GM19023 (cell line): Measurements from ENCODE around the gene ZNF641.
"Not testable (repeated sequence)": the region's sequence is repeated elsewhere in the genome, so short reads cannot be mapped to it uniquely, and the experiment has no call there.

Experiments used
- ATAC-seq: cut with Tn5 transposase; IDR thresholded peaks from one replicate; pipeline ENCODE4 v1.9.1; 2021; ENCODE audit warnings: mild to moderate bottlenecking, moderate library complexity; ENCODE audit not compliant: unreplicated experiment

Gene ZNF641

DNA sequence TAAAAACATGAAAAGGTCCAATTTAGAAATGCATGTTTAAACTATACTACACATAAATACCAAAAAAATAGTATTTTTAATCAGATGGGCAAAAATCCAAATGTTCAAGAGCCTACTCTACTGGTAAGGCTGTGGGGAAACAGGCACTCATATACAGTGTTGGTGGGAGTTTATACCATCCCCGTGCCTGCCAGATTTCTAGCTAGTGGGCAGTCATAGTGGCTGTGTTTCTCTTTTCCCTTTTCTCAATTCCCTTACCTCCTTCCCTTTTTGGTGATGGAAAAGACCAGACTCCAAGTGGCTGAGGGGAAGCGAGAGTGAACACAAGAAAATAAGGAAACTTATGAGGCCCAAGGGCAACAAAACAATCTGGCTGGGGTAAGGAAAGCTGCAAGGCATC is 14.7 kb downstream of the ZNF641 start:
- no peak for ATAC-seq

- no peak for ATAC-seq
These were observed 15.9 kb downstream of the ZNF641 start for GRCh38 chr12:48334808-48335207.

DNA sequence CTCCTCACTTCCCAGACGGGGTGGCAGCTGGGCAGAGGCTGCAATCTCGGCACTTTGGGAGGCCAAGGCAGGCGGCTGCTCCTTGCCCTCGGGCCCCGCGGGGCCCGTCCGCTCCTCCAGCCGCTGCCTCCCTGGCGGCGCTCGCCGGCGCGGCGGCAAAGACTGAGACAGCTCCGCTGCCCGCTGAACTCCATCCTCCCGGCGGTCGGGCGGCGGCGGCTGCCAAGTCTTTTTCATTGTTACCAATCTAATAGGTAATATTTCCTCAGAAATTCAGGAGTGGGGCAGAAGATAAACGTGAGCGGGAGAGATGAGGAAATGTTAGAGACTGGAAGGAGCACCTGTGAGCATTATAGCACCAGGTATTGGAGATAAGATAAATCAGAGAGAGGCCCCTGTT is 17.0 kb downstream of the ZNF641 start:
- not testable (repeated sequence) for ATAC-seq

DNA sequence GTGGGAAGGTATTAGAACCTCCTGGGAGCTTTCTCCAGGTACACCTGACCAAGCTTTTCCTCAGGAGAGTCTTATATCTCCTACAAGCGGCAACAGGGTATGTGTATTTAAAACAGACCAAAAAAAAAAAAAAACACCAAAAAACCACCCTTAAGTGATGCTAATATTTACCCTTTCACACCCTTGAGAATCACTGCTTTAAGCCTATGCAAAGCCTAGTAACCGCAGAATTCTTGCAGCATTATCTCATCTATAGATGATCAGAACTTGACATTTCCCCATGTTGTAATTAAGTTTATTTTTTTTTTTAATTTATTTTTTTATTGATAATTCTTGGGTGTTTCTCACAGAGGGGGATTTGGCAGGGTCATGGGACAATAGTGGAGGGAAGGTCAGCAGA is 19.3 kb downstream of the ZNF641 start:
- ATAC-seq: no peak

DNA sequence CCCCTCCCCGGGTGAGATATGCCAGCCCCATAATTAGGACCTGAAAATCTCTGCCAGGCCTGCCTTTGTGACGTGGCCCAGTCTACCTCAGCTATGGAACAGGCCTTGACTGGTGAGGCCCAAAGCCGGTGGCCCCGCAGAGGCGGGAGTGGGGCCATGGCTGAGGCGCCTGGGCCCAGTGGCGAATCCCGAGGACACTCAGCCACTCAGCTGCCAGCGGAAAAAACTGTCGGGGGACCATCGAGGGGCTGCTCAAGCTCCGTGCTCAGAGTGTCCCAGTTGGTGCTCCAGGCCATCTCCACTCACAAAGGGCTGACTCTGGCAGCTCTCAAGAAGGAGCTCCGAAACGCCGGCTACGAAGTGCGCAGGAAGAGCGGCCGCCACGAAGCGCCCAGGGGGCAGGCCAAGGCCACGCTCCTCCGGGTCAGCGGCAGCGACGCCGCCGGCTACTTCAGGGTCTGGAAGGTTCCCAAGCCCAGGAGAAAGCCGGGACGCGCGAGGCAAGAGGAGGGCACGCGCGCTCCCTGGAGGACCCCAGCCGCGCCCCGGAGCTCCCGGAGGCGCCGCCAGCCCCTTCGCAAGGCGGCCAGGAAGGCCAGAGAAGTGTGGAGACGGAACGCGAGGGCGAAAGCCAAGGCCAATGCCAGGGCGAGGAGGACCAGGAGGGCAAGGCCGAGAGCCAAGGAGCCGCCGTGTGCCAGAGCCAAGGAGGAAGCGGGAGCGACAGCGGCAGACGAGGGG is 21.4 kb downstream of the ZNF641 start:
- no peak for ATAC-seq

DNA sequence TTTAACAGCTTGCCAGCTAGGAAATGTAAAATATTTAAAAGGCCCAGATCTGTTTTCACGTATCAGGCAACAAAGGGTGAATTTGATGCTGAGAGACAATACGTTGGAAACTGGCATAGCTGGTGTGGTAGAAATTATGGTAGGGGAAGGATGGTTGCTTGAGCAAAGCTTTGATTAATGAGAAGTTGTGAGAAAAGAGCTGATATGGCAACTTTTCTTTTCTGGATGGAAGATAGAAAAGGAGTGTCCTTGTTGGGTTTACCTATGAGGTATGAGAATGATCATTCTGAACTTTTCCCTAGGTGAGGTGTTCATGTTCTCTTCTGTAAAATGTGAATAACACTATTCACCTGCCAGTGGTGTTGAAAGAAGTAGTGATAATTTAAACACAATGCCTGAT is 34.2 kb downstream of the ZNF641 start:
- ATAC-seq: no peak

GRCh38 chr12:48311313-48311712 is 39.4 kb downstream of the ZNF641 start:
- ATAC-seq: no peak

DNA sequence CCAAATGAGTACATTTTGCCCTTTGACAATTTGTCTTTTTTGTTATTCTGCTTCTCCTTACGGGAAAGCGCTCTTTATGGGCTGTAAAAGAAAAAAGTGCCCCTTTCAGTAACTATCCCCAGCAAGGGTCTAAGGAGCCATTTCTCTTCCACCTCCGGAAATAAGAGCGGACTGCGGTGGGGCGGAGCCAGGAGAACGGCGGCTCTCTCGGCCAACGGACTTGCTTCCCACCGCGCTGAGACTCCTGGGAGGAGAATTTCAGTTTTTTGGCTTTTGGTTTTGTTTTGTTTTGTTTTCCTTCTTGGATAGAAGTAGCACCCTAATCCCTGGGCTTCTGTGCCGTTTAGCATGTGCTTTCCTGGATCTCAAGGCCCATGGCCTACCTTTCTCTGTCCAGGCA is 43.5 kb downstream of the ZNF641 start:
- ATAC-seq: no peak

DNA sequence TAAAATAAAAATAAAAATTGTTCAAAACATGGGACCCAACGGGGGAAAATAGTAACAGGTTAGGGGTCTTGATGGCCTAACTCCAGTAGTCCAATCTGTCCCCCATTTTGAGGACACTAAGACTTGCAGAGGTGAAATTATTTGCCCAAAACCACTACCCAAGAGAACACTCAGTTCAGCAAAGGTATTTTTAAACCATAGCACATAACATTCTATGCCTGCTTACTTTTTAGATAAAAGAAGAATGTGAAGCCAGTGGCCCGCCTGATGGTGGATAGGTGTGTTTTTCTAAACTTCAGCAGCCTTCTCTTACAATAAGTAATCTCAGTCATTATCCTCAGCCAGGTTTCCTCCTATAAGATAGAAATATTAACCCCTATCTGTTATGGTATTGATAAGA is 45.5 kb downstream of the ZNF641 start:
- no peak for ATAC-seq

DNA sequence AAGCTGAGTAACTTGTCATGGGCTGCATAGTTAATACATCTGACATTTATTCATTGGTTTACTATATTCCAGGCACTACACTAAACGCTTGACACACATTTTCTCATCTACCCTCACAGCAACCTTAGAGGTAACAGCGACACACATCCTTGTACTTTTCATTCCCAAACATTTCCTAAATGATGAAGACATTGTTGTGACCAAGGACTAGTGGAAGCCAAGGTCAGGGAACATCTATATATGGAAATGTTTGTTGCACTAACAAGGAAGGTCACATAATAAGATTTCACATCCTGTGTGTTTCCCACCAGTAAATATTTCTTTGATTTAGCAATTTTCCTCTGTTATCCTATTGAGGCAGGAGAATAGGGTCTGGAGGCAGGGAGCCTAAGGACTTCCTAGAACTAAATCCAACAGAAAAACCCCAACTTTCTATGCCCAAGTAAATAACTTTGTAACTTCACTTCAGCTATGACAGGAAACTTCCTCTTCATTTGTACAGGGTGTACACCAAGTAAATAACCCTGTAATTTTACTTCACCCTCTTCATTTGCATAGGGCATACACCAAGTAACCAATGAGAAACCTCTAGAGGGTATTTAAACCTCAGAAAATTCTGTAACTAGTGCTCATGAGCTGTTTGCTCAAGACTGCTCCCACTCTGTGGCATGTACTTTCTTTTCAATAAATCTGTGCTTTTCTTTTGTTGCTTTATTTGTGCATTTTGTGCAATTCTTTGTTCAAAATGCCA is 48.4 kb downstream of the ZNF641 start:
- ATAC-seq: no peak

DNA sequence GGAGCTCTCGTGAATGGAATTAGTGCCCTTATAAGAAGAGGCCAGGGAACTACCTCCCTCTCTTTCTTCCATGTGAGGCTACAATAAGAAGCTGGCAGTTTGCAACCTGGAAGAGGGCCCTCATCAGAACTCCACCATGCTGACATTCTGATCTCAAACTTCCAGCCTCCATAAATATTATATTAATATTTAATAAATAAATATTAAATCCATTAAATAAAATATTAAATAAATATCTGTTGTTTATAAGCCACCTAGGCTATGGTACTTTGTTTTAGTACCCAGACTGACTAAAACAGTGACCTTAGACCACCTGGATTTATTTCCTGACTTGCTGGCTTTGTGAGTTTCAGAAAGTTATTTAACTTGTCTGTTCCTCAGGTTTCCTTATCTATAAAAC is 49.9 kb downstream of the ZNF641 start:
- no peak for ATAC-seq

DNA sequence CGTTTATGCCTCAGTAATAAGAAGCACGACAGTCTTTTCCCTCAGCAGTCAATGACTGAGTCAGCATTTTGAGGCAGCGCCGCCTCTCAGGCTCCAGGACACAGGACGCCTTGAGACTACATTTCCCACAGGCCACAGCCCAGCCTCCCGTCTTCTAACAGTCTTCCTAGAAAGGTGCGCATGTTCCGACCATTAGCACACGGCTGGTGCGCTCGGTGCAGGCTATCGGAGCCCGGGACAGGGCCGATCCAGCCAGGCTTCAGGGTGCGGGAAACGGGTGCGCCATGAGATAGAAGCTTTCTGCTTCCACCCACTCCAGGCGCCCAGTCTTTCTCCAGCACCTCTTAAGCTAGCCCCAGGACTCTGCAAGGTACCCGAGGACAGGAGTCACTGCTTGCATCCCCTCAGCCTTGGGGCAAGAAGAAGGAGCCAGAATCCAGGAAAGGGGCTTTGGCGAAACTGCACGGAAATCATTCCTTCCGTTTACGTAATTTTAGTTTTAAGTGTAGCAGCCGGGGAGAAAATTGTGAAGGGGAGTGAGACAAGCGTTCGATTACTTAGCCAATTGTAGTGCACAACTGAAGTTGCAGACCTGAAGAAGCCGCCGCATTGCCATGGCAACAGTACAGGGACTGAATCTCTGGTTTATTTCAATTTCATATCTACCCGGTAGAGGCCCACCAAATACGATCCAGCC is 54.0 kb downstream of the ZNF641 start:
- ATAC-seq: peak; percentile 77

- ATAC-seq: no peak
These were observed 58.7 kb downstream of the ZNF641 start for GRCh38 chr12:48292040-48292439.

DNA sequence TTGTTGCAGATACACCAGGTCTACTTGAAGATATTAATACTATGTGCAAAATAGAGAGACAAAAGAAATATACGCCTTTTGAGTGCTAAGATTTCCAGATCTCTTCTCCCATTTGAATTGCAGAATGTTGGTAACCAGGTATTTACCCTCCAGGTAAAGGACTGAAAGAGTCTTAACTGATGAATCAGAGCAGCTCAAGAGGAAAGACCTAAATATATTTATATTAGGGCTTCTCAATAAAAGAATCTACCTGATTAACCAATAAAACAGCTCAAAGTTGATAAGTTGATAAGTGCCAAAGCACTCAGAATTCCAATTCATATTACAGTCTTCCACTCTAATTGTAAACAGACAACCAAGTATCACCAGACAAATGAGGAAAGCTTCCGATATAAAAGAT is 59.2 kb downstream of the ZNF641 start:
- ATAC-seq: no peak

DNA sequence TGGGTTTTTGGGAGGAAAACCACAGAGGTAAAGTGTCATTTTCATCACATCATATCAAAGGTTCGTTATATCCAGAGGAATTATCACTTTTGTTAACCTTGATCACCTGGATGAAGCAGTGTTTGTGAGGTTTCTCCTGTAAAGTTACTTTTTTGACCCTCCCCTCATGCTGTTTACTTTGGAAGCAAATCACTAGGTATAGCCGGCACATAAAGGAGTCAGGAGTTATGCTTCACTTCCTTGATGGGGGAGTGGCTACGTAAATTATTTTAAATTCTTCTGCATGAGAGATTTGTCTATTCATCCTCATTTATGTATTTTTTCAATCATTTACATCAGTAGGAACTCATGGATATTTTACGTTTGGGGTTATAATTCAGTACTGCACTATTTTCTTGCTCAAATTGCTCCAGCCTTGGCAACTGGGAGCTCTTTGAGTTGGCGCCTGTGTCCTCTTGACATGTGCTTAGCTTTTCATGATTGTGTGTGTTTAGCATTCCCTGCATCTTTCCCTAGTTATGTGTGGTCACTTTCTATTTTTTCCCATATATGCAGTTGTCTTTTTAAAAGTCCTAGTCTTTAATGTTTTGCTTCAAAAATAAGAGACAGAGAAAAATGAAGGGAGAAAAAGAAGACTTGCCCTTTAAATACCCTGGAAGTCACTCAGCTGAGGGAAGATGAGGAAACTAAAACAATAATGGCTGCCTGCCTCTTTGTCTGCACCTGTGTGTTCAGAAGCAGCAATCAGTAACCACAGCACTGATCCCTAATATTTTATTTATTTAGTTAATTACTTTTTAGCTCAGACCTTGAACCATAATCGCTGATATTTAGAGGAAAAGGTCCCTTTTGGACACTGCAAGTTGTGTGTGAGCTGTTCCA is 62.1 kb downstream of the ZNF641 start:
- ATAC-seq: no peak
